HepG2 (cell line): ENCODE data around the gene NMRAL1. TPM values are rescaled to one million over a fixed set of nuclear protein-coding genes. Genes with fewer than 3 reads are reported as not detected.
A peak's percentile ranks its signal among the peaks of the same experiment; 100 is the strongest.

Experiments
- AKNA ChIP-seq: sonication (generic); formaldehyde crosslinking; IDR thresholded peaks from 2 replicates; pipeline ENCODE4 v1.4.0; 2020; ENCODE audit warnings: missing genetic modification reagents, borderline replicate concordance
- BCLAF1 ChIP-seq: fragments of 450-650 bp; IDR thresholded peaks from 2 replicates; pipeline ENCODE4 v1.6.1; 2017; ENCODE audit warnings: mild to moderate bottlenecking
- EP300 ChIP-seq, 3 experiments: sonication (generic) in 1 of 3; formaldehyde crosslinking in 1 of 3; IDR thresholded peaks; 2 replicates each; pipeline versions ENCODE4 v1.5.1 to v1.6.1; 2011 to 2020; ENCODE audit warnings: low read depth in 2 of 3, low read length in 2 of 3, borderline replicate concordance in 1 of 3, improper control_type of control experiment in 1 of 3, mild to moderate bottlenecking in 1 of 3, missing genetic modification reagents in 1 of 3, moderate library complexity in 1 of 3
- GRHL1 ChIP-seq: sonication (generic); formaldehyde crosslinking; conservative IDR thresholded peaks from 2 replicates; pipeline ENCODE4 v1.8.0; 2022; ENCODE audit warnings: missing genetic modification reagents
- HES4 ChIP-seq: sonication (generic); formaldehyde crosslinking; IDR thresholded peaks from 2 replicates; pipeline ENCODE4 v1.9.0; 2021; ENCODE audit warnings: mild to moderate bottlenecking, missing genetic modification reagents, borderline replicate concordance
- NR0B2 ChIP-seq: sonication (generic); formaldehyde crosslinking; IDR thresholded peaks from 2 replicates; pipeline ENCODE4 v1.4.0; 2020; ENCODE audit warnings: mild to moderate bottlenecking, missing genetic modification reagents
- SP140L ChIP-seq: sonication (generic); formaldehyde crosslinking; IDR thresholded peaks from 2 replicates; pipeline ENCODE4 v1.4.0; 2020; ENCODE audit warnings: missing genetic modification reagents, borderline replicate concordance
- ZNF414 ChIP-seq: sonication (generic); formaldehyde crosslinking; IDR thresholded peaks from 2 replicates; pipeline ENCODE4 v1.5.0; 2020; ENCODE audit warnings: missing genetic modification reagents
- ZNF460 ChIP-seq: sonication (generic); formaldehyde crosslinking; IDR thresholded peaks from 2 replicates; pipeline ENCODE4 v1.5.1; 2020; ENCODE audit warnings: missing genetic modification reagents, mild to moderate bottlenecking, borderline replicate concordance
- ZNF740 ChIP-seq: sonication (generic); formaldehyde crosslinking; IDR thresholded peaks from 2 replicates; pipeline ENCODE4 v1.4.0; 2020; ENCODE audit warnings: missing genetic modification reagents
- ZNF776 ChIP-seq: sonication (generic); formaldehyde crosslinking; IDR thresholded peaks from 2 replicates; pipeline ENCODE4 v1.4.0; 2020; ENCODE audit warnings: mild to moderate bottlenecking, missing genetic modification reagents
- ZNF841 ChIP-seq: sonication (generic); formaldehyde crosslinking; IDR thresholded peaks from 2 replicates; pipeline ENCODE4 v1.8.1; 2023; ENCODE audit warnings: missing genetic modification reagents, borderline replicate concordance
- ZNF878 ChIP-seq: sonication (generic); formaldehyde crosslinking; IDR thresholded peaks from 2 replicates; pipeline ENCODE4 v1.8.1; 2023; ENCODE audit warnings: mild to moderate bottlenecking, missing genetic modification reagents, moderate library complexity
- ZNF883 ChIP-seq: sonication (generic); formaldehyde crosslinking; IDR thresholded peaks from 2 replicates; pipeline ENCODE4 v1.5.1; 2020; ENCODE audit warnings: mild to moderate bottlenecking, missing genetic modification reagents; ENCODE audit errors: not compliant biosample characterization
- polyA plus RNA-seq, 8 experiments: library from polyadenylated mRNA; depleted of rRNA in 3 of 8; stranded (reverse) in 7 of 8; unstranded in 1 of 8; fragments of >200 nt; fragmentation: Illumina TruSeq in 4 of 8; extraction: Trizol in 4 of 8; gene quantifications; 2 replicates each; pipeline versions ENCODE4 v1.2.1 to v1.2.3, GENCODE V29; 2011 to 2016; ENCODE audit warnings: low read depth in 4 of 8, missing spikeins in 1 of 8, mixed read lengths in 1 of 8; ENCODE audit not compliant: insufficient read depth in 1 of 8
- total RNA-seq, 5 experiments: library from RNA; depleted of rRNA; stranded (reverse); fragments of >200 nt; fragmentation: Illumina TruSeq; extraction: Trizol; gene quantifications; 2 replicates each; pipeline ENCODE4 v1.2.3, GENCODE V29; 2016; ENCODE audit warnings: low read depth in 1 of 5

Gene NMRAL1
- total and polyA plus RNA-seq, 2 of the 13 experiments (the other 11 are each of a cell fraction or from before 2014, with no cell fraction given), result 30.8 to 33.1 TPM

- TF ChIP-seq BCLAF1 (no peak), HES4 (CRISPR knock-in tag) (no peak; the same call in 1 of the 2 replicates), ZNF883 (peak; percentile 94), ZNF460 (CRISPR knock-in tag) (no peak), ZNF740 (CRISPR knock-in tag) (no peak), ZNF878 (CRISPR knock-in tag) (peak; percentile 71; the same call in 1 of the 2 replicates), GRHL1 (CRISPR knock-in tag) (no peak), ZNF841 (no peak), AKNA (CRISPR knock-in tag) (no peak), SP140L (no peak), ZNF414 (CRISPR knock-in tag) (peak; percentile 75; the same call in 1 of the 2 replicates), ZNF776 (CRISPR knock-in tag) (peak; percentile 75; the same call in 1 of the 2 replicates), EP300 (IDR thresholded peaks at IDR 0.05; ENCODE audit: low read depth in 2 of 2, low read length in 2 of 2) (0 out of 4 replicates have a peak, but pooled peaks have one; percentile 15 to 26), EP300 (CRISPR knock-in tag; IDR thresholded peaks at IDR 0.05; ENCODE audit: borderline replicate concordance) (no peak), NR0B2 (CRISPR knock-in tag) (peak; percentile 94; the same call in 1 of the 2 replicates)
Measured at GRCh38 chr16:4475880-4476788, 1.7 kb upstream of the NMRAL1 start, which contains the start of gene HMOX2 (continued).
